Fibroblast of the aortic adventitia (primary cell): Measurements from ENCODE around the gene FBXL7. TPM values are rescaled to one million over a fixed set of nuclear protein-coding genes. Genes with fewer than 3 reads are reported as not detected.

Source experiments
- DNase-seq: peaks from one replicate; pipeline ENCODE4 v3.0.0-alpha.2; 2010; ENCODE audit warnings: low read depth
- H3K4me3 ChIP-seq: 2 replicates; pipeline ENCODE4 v1.5.1; 2011; ENCODE audit warnings: low read depth, mild to moderate bottlenecking, control low read depth, low read length, moderate library complexity
- total RNA-seq: library from RNA; depleted of rRNA; stranded (reverse); fragments of >200 nt; gene quantifications from 2 replicates; pipeline ENCODE4 v1.2.3, GENCODE V29; 2012; ENCODE audit warnings: low replicate concordance
- TF ChIP-seq, protein P1 (sequence below): IDR thresholded peaks from 2 replicates; pipeline ENCODE4 v1.5.1; 2011; ENCODE audit warnings: mild to moderate bottlenecking, low read length, control low read depth, inconsistent platforms; ENCODE audit not compliant: insufficient read depth

FBXL7 gene
- total RNA-seq, result 12.4 and 12.6 TPM in 2 replicates

GRCh38 chr5:15499528-15500324, at the start of gene FBXL7:
Gene FBXL7 (plus strand): TSS chr5:15500180.
- TF ChIP-seq, protein P1, sequence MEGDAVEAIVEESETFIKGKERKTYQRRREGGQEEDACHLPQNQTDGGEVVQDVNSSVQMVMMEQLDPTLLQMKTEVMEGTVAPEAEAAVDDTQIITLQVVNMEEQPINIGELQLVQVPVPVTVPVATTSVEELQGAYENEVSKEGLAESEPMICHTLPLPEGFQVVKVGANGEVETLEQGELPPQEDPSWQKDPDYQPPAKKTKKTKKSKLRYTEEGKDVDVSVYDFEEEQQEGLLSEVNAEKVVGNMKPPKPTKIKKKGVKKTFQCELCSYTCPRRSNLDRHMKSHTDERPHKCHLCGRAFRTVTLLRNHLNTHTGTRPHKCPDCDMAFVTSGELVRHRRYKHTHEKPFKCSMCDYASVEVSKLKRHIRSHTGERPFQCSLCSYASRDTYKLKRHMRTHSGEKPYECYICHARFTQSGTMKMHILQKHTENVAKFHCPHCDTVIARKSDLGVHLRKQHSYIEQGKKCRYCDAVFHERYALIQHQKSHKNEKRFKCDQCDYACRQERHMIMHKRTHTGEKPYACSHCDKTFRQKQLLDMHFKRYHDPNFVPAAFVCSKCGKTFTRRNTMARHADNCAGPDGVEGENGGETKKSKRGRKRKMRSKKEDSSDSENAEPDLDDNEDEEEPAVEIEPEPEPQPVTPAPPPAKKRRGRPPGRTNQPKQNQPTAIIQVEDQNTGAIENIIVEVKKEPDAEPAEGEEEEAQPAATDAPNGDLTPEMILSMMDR, result peak; percentile 13
- peak; percentile 74 for DNase-seq
- H3K4me3 ChIP-seq, result peak within 1 kb of the TSS; percentile 73

GRCh38 chr5:15450473-15450872, 49.5 kb upstream of the FBXL7 start:
- no peak overlapping the region for H3K4me3 ChIP-seq
- TF ChIP-seq, protein P1, result no peak
- no peak for DNase-seq

GRCh38 chr5:15450949-15451348, 49.0 kb upstream of the FBXL7 start:
- H3K4me3 ChIP-seq, result no peak overlapping the region
- TF ChIP-seq, protein P1, result no peak
- no peak for DNase-seq

DNA sequence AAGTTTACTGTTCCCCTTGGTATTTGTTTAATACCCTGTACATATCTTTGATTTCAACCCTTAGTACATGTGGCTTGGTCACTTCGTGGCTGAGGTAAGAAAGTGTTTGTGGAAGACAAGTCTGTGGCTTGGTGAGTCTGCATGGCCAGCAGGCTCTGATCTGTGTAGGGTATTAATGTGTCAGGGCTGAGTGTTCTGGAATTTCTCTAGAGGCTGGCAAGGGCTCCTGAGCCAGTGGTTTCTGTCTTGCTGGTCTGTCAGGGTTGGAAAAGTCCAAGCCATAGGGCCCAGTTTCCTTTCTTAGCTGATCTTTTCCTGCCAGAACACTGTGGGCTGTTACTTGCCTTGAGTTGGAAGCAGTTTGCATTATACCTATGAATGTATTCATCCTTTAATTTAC, 48.0 kb upstream of the FBXL7 start:
- no peak overlapping the region for H3K4me3 ChIP-seq
- TF ChIP-seq, protein P1, result no peak
- peak; percentile 8 for DNase-seq

DNA sequence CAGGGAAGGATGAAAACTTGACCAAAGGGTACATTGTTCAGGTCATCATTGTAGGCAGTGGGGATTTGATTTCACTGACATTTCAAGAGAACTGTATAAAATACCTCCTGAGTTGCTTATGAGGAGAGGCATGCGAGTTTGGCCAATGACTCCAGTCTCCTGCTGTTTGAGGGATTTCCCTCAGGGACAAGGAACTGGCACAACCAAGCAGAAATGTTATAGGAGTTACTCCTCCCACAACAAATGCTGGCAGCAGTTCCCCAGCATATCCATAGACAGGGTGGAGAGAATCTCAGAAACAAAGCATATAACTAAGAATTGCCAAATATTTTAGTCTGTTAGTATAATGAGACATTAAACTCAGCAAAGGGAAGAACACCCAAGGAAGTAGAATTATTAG, 47.2 kb upstream of the FBXL7 start:
- DNase-seq, result peak; percentile 57
- no peak overlapping the region for H3K4me3 ChIP-seq
- TF ChIP-seq, protein P1, result no peak

- no peak for DNase-seq
- H3K4me3 ChIP-seq, result no peak overlapping the region
- TF ChIP-seq, protein P1, result no peak
Measured at GRCh38 chr5:15459200-15459599, 40.8 kb upstream of the FBXL7 start.
